NCI-H2227 (cell line): Measurements from ENCODE around the gene SSH2.
A peak's percentile ranks its signal among the peaks of the same experiment; 100 is the strongest.
"Not testable (repeated sequence)": the region's sequence is repeated elsewhere in the genome, so short reads cannot be mapped to it uniquely, and the experiment has no call there.

Experiments used
- DNase-seq: peaks from one replicate; lab custom pipeline; 2025; ENCODE audit not compliant: unreplicated experiment; lab: John Stamatoyannopoulos, UW

SSH2 gene

DNA sequence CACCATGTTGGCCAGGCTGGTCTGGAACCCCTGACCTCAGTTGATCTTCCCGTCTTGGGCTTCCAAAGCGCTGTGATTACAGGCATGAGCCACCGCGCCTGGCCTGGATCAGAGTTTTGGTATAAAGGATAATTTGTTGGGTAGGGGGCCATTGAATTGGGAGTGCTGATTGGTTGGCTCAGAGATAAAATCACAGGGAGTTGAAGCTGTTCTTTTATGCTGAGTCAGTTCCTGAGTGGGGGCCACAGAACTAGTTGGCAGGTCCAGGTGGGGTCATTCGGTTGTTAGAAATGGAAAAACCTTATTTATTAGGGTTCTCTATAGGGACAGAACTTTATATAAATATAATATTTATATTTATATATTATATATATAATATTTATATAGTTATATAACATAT lies 147.1 kb downstream of the SSH2 start:
- no peak for DNase-seq

DNA sequence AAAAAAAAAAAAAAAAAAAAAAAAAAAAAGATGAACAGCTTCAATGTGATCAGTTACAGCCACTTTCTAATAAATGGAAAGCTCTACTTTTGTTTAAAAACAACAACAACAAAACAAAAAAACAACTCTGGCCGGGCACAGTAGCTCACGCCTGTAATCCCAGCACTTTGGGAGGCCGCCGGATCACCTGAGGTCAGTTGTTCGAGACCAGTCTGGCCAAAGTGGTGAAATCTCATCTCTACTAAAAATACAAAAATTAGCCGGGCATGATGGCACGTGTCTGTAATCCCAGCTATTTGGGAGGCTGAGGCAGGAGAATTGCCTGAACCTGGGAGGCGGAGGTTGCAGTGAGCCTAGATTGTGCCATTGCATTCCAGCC lies 150.2 kb downstream of the SSH2 start:
- DNase-seq: not testable (repeated sequence)

DNA sequence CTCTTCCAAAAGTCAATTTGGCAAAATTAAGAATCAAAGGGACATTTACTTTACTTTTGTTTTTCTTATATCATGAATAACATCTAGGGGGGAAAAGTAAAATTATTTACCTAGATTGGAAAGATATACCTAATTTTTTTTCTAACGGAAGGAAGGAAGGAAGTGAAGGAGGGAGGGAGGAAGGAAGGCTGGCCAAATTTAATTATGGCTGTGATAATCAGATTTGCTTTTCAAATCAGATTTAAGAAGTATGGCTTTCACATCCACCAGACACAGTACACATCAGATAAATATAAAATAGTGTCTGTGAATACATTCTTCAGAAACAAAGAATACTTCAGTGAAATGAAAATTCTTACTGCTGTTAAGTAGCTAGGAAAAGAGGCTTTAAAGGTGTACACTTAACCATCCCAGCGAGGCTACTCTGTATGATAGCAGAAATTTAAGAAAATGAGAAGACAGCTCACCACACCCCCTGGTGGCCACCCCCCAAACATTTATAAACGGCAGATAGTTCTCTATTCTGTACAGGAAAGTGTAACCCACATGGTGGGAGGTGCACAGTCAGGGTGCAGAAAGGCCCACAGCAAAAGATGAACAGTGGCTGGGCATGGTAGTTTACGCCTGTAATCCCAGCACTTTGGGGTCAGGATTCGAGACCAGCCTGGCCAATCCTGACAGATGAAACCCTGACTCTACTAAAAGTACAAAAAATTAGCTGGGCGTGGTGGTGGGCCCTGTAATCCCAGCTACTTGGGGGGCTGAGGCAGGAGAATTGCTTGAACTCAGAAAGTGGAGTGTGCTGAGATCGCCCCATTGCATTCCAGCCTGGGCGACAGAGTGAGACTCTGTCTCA lies 150.8 kb downstream of the SSH2 start:
- peak; percentile 37 for DNase-seq

DNA sequence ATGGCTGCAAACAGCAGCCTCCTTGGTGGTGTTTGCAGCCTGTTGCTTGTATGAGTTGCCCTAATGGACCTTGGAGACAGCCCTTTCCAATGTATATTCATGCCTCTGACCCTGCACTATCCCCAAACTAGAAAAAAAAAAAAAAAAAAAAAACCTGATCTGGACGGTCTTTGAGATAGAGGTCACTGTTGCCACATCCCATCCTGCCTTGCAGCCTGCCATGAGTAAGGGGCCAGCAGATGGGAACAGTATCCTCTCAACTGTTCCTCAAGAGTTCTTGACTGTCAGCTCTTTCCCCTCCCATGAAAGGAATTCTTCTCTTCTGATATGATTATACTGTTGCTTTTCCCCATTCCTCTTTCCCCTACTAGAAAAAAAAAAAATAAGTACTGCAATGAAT lies 152.4 kb downstream of the SSH2 start:
- no peak for DNase-seq

DNA sequence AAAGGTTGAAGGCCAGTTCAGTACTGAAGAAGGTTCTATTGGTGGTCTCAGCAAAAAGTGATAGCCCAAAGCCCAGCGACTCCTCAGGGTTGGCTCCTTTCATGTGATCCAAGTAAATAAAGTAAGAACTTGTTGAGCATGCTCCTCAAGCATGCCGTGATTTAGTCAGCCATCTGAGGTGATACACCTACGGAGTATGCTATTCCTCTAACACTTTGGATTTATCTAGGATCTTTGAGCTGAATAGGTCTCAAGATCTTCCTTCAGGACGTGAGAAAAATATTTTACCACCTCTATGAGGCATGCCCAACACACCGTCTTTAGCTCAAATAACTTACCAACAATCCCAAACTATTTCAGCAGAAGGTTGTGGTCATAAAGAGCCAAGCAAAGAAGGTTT lies 154.0 kb downstream of the SSH2 start:
- DNase-seq: no peak

DNA sequence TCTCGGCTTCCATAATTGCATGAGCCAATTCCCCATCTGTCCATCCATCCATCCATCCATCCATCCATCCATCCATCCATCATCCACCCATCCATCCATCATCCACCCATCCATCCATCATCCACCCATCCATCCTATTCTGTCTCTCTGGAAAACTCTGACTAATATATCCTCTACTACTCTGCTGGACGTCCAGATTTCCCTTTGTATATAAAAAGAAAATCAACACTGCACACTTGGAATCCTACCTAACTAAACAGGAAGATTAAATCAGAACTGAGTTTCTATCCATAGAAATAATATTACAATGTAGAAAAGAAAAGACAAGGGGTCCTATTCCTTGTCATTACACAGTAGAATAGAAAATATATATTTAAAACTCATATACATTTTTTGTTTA lies 157.0 kb downstream of the SSH2 start:
- no peak for DNase-seq

DNA sequence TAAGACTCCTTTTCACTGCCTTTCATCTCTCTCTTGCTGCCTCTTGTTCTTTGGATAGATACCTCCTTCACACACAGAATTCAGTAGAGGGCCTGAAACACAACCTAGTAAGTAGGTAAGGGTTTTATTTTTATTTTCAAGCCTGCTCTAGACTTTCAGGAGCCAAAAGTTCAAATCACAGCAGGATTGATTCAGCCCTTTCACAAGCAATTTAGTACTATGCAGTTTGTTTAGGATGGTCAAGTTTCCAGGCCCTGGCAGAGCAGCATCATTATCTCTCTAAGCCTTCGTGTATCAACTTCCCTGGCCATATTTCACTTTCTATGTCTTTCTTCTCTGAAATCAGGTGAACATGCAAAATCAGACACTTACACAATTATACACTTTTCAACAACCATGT lies 158.5 kb downstream of the SSH2 start:
- peak; percentile 10 for DNase-seq

DNA sequence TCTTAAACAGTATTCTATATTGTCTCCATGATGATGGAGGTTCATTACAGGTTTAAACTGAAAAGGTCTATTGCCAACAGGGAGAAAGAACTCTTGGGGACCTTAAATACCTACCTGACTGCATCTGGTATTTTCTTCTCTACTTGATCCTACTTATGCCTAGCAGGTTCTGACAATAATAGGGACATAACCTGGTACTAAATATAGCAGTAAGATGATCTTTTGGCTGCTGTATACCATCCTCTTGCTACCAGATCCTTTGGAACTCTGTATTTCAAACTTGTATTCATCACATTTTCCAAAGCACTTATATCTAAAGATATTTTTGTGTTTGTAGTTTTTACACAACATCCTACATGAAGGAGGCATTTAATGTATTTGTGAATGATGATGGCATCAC lies 160.8 kb downstream of the SSH2 start:
- DNase-seq: no peak

DNA sequence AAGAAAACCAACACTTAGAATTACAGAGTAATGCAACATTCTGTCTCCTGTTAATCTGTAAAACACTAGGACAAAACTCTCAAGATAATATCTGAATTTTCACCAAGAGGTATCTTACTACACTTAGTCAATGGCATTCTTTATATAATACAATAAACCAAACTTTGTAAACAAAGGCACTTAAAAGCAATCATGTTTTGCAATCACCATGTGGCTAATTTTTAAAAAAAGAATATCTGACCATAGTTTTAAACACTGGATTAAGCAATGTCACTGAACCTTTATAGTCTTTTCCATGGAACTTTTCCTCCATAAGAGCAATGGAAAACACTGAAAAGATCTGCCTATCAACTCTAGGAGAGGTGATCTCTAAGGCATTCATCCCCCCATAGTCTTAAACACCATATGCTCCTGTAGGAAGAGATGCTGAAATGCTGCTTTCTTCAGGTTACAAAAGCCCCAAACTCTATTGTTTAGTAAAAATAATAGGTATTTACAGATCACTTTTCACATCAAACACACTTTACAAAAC lies 163.2 kb downstream of the SSH2 start:
- no peak for DNase-seq

DNA sequence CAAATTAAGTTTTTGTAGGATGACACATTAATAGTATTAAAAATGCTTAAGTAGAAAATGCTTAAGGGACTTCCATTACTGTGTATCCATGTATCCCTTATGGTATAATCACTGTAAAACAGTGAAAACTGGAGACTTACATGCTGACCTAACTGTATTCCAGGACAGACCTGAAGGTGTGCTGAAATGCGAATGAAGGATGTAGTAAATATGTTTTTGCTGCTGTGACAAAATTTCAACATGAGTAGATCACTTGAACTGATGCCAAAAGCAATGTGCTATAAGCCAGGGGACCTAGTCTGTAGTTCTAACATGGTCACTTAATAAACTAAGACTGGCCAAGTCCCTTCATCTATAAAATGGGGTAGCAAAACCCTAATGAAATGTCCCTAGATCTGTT lies 165.3 kb downstream of the SSH2 start:
- DNase-seq: no peak

DNA sequence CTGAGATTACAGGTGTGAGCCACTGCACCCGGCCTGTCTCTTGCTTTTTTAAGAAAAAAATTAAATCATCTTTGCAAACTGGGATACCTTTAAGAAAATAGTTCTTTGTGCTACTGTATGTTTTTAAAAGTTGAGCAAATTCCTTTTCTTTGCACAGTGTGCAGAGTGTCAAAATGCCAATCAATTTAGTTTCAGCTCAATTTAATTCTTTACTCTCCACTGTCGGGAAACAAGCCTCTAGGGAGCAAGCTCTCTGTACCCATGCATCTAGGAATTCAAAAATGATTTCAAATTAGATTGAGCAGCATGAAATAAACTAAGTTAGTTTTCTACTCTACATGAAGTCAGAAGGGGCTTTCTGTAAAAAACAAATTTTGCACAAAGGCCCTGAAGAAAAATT lies 165.8 kb downstream of the SSH2 start:
- no peak for DNase-seq

DNA sequence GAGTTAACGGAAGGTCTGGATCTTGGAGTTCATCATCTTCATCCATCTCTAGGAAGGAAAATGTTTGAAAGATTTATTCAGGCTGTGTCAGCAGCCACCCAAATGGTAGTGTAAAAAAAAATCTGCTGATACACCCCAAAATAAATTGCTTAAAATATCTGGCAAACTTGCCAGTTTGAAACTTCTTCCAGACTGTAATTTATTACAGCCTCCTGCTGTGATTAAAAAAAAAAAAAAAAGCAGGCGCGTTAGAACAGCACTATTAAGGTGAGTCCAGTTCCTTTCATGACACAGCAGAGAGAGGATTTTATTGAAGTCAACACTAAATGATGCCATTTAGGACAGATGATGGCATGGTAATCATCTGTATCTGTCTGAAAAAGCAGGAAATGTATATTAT lies 166.8 kb downstream of the SSH2 start:
- peak; percentile 2 for DNase-seq

DNA sequence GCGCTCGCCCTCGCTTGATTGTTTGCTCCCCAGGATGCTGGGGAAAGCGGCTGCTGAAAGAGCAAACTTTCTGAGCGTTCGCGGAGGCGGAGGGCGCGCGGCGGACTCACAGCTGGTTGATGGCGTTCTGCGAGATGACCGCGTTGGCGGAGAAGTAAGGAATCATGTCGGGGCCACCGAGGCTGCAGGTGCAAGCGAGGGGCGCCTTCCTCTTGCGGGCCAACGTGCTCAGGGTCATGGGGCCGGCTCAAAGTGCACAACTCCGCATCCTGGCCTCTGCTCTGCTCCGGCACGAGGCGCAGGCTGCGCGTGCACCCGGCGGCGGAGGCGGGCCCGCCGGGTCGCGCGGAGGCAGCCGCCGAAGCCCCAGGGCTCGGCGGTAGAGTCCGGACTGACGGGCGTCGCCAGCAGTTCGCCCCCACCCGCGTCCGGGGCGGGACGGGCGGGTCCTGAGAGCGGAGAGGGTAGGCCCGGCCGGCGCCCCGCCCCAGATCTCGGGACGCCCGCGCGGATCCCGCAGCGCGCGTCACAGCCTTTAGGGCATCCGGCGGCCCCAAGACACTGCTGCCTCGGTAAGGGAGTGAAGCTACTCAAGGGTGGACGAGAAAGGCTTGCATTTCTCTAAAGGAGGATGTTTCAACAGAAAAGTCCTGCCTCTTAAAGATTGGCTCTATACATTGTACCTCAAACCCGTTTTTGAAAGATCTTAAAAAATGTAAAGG lies 168.8 kb downstream of the SSH2 start:
- peak; percentile 86 for DNase-seq

DNA sequence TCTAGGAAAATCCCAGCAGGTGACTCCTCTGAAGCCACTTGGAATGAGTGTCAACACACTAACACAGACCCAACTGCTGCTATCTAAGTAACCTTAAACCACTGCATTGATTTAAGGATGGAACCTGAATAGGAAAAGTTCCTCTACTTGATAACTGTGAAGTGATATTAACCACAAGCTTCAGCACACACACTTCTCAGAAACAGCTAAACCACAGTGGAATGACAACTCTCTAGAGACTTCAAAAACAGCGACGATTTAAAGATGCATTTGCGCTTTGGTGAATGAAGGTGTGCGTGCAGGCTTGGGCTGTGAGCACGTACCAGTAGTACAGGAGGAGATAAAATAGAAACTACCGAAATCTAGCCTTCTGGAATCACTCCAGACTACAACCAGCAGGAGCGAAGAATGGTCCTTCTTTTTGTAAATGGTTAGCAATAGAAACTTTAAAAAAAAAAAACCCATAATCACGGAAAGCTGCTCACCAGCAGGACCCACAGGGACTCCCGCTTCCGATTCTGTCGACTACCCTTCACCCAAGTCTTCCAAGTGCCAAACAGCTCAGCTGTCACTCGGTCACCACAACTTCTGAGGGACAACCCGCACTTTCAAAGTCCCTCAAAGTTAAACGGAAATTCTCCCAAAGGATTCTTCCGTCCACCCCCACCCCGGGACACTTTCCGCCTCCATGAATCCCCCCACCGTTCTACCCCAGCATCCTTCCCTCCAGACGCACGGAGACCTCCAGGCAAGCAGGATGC lies 169.6 kb downstream of the SSH2 start:
- DNase-seq: peak; percentile 12

DNA sequence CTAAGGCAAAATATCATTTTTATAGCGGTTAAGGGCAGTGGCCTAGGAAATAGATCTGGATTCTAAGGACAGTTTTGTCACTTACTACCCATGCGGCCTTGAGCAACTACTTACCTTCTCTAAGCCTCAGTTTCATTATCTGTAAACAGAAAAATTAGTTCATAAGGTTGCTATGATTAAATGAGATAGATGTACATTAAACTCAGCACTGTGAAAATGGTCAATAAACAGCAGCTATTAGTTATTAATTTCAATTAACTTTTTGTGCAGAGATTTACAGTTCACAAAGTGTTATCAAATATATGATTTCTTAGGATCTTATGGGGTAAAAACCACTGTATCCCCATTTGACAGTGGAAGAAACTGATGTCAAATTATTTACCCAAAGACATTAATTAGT lies 171.8 kb downstream of the SSH2 start:
- no peak for DNase-seq

DNA sequence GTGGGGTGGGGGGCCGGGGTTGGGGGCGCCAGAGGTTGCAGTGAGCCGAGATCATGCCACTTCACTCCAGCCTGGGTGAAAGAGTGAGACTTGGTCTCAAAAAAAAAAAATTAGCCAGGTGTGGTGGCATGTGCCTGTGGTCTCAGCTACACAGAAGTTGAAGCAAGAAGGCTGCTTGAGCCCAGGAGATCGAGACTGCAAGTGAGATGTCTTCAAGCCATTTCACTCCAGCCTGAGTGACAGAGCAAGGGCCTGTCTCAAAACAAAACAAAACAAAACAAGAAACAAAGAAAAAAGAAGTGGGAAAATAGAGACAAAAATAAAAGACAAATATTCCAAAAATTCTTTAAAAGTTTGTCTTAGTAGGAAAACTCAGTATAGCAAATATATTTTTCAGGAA lies 172.2 kb downstream of the SSH2 start:
- no peak for DNase-seq

DNA sequence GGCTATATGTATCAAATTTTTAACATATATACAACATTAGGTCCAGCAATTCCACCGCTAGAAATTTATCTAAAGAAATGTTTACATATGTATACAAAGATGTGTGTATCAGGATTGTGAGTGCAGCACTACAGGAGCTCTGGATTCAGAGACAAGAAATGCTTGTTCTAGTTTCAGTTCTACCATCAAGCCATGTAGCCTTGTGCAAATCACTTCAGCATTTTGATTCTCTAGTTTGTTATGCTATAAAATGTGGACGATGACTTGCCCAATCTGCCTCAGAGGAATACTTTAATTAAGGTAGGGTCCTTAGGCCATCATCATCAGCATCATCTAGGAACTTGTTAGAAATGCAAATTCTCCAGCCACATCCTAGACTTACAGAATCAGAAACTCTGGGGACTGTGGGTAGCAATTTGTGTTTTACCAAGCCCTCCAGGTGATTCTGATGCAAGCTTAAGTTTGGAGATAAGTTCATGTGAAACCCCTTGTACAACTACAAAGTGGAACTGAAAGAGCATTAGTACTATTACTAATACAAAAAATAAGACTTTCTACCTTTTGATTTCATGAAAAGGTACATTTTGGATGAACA lies 176.1 kb downstream of the SSH2 start:
- no peak for DNase-seq

DNA sequence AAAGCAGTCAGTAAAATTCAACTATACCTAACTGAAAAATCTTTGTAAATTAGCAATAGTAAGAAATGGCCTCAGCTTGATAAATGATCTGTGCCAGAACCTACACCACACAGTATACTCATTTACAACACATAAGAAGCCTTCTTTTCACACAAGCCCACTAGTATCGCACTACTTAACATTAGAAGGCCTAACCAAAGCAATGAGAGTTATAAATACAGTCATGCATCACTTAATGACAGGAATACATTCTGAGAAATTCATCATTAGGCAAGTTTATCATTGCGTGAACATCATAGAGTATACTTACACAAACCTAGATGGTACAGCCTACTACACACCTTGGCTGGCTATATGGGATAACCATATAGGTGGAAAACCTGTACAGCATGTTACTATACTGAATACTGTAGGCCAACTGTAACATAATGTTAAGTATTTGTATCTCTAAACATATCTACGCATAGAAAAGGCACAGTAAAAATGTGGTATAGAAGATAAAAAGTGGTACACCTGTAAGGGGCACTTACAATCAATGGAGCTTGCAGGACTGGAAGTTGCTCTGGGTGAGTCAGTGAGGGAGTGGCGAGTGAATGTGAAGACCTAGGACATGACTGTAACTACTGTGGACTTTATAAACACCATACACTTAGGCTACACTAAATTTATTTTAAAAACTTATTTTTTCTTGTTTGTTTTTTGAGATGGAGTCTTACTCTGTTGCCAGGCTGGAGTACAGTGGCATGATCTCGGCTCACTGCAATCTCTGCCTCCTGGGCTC lies 180.8 kb downstream of the SSH2 start:
- no peak for DNase-seq

DNA sequence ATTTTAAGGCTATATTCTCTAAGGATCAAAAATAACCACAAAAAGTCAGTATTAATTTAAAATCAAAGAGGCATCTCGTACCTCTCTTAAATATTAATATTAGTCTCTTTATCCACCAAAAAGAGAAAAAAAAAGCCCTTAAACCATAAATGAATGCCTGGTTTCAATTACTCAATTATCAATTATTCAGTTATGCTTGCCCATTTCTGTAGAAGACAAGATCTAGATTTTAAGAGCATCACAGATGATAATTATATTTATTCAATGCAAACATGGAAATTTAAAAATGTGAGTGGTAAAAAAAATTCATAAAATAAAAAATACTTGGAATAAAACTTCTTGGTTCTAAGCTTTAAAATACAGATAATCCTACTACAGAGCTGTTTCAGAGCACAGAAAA lies 181.6 kb downstream of the SSH2 start:
- no peak for DNase-seq

DNA sequence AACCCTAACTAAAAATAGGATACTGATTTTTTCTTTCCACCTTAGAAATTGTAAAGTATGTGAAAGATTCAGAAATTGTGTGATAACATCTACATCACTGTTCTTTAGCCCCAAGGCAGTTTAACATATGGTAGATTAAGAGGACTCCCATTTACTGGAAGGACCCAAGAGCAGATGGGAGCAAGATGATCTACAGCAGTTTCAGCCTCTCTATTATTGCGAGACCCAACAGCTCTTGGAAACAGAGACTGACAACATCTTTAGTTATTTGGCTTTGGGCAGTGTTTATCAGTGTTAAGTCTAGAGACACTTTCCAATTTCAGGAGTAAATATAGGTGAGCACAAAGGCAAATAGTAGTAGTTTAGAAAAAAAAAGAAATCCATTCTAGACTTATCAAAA lies 182.4 kb downstream of the SSH2 start:
- no peak for DNase-seq
